ENCODE data around the gene PSD2.
A peak's percentile ranks its signal among the peaks of the same experiment; 100 is the strongest.

Gene PSD2

DNA sequence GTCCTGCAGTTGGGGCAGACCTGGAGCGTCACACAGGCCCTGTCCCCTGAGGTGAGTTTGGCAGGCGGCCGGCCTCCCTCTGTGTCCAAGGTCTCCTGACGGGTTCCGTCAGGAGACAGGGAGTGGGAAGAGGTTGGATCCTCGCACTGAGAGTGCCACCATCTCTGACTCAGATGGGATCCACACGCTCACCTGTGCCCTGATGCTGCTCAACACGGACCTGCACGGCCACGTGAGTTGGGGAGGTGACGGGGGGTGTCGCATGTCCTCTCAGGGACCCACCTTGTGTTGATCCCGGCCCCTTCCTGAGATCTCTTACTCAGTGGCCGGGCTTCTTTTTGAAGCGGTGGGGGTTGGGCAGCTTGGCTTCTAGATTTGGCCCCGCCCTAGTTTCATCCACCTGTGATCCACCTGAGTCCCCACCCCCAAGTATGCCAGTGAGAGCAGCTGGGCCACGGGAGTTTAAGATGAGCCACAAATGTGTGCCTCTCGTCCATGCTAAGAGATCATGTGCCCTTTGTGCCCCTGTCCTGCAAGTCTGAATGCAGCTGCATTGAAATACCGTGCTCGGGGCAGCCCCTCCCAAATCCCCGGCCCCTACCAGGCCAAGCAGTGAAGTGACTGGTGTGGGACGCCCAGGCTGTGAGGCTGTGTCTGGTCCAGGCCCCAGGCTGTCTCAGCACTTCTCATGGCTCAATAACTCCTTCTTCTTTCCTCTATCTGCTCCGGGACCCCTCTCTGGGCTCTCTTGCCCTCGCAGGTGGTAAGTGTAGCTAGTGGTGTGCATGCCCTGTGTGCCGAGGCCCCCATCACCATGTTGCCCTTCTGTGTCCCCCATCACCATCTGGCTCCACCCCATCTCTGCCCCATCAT lies 27.2 kb downstream of the PSD2 start:
- DNase-seq, result no peak
- in situ Hi-C loops (cut with HindIII; ENCODE audit: low pct_ligation_motif_present, low pct_unique_long_range_greater_than_20kb, low sequenced_read_pairs), result no loop called here

DNA sequence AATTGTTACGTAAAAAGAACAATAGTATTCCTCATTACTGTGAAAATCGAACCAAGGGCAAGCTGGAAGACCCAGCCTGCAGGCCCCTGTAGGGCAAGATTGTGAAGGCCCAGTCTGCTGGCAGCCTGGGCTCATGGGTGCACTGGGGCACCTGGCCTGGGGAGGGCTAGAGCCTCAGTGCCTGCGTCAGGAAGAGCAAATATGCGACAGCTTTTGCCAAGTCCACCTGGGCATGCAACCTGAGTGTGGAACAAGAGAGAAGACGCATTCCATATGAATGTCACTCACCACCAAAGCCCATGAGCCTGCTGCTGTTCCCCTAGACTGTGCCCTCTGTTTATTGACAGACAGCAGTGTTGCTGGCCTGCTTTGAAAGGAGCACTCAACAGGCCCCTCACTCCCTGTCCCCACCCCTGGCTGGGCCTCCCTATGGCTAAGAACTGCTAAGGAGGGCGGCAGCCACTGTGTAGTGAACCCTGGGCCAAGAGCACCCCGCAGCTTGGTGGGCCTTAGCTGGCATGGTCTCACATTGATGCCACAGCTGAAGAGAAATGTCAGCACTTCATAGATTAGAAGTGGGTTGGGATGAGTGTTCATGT lies 28.2 kb downstream of the PSD2 start:
- in situ Hi-C loops (cut with HindIII; ENCODE audit: low pct_ligation_motif_present, low pct_unique_long_range_greater_than_20kb, low sequenced_read_pairs), result no loop called here
- no peak for DNase-seq

DNA sequence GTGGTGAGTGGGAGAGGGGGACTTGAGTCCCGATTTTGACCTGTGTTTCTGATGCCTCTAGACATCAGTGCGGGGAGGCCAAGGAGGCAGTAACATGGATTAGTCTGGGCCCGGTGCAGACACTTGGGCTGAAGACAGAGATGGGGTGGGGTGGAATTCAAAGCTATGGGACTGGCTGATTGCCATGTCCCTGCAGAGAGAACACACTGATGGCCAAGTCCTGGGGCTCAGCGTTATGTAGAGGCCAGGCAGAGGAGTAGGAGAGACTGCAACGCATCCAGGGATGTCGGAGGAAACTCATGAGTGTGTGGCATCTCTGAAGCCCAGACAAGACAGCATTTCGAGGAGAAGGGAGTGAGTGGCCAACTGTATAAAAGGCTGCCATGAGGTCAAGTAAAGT lies 30.1 kb downstream of the PSD2 start:
- DNase-seq, result no peak
- in situ Hi-C loops (cut with HindIII; ENCODE audit: low pct_ligation_motif_present, low pct_unique_long_range_greater_than_20kb, low sequenced_read_pairs), result no loop called here

DNA sequence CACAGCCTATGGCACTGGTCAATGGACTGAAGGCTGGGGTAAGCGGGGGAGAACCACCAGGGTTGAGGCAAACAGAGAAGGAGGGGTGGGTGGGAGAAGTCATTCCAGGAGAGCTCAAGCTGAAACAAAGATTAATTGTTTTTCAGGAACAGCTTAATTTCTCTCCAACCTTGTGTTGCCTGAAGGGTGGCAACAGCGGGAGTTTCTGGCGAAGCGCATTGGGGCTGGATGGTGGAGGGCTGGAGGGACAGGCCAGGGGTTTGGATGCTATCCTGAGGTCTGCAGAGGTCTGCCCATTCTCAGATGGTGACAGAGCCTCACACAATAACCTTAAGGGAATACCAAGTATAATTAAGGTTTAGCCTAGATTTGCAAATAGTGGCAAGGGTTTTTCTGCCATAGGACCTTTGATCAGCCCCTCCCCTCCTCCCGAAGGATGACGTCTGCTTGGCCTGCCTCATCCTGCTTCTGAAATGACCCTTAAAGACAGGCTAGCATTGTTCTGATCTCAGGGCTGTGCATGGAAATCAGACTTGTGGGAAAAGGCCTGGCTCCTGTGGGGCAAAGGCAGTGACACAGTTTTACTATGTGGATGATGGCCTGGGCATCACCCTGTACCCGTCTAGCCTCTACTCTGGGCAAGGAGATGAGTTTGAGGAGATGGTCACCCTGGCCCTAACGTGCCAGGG lies 32.7 kb downstream of the PSD2 start:
- no peak for DNase-seq
- in situ Hi-C loops (cut with HindIII; ENCODE audit: low pct_ligation_motif_present, low pct_unique_long_range_greater_than_20kb, low sequenced_read_pairs), result no loop called here

DNA sequence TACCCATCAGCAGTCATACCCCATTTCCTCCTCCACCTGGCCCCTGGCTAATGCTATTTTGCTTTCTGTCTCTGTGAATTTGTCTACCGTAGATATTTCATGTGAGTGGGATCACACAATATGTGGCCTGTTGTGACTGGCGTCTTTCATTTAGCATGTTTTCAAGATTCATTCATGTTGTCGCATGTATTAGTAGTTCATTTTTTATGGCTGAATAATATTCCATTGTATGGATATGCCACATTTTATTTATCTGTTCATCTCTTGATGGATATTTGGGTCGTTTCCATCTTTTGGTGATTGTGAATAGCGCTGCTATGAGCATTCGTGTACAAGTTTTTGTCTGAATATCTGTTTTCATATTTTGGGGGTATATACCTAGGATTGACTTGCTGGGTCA lies 33.9 kb downstream of the PSD2 start:
- DNase-seq, result no peak
- in situ Hi-C loops (cut with HindIII; ENCODE audit: low pct_ligation_motif_present, low pct_unique_long_range_greater_than_20kb, low sequenced_read_pairs), result no loop called here

DNA sequence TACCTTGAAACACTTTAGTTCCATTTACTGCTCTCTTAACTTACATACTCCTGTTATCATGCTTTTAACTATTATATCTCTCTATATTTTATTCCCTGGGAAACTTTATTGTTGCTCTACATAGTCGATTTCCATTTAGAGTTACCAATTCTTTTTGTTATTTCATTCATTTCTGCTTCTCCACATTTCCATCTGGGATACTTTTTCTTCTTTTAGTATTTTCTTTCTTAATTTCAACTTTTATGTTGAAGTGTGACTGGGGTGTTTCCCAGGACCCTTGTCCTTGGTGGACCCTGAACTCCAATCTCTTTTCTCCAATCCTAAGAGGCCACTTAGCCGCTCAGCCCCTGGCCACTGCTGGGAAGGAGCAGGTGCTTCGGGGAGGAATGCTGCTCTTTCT lies 36.0 kb downstream of the PSD2 start:
- in situ Hi-C loops (cut with HindIII; ENCODE audit: low pct_ligation_motif_present, low pct_unique_long_range_greater_than_20kb, low sequenced_read_pairs), result no loop called here
- no peak for DNase-seq

DNA sequence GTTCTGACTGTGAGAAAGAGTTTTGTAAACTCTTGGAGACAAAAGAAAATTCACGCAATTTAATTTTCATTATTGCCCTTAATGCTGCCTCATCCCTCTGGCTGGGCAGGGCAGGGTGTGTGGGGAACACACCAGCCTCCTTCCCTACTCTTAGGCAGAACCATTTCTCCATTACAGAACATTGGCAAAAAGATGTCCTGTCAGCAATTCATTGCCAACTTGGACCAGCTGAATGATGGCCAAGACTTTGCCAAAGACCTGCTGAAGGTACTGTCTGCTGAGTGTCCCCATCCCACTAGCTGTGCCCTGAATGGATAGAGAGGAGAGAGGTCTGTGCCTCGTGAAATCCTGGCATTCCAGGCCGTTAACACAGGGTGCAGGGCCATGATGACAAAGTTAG lies 37.9 kb downstream of the PSD2 start:
- no peak for DNase-seq
- in situ Hi-C loops (cut with HindIII; ENCODE audit: low pct_ligation_motif_present, low pct_unique_long_range_greater_than_20kb, low sequenced_read_pairs), result no loop called here

DNA sequence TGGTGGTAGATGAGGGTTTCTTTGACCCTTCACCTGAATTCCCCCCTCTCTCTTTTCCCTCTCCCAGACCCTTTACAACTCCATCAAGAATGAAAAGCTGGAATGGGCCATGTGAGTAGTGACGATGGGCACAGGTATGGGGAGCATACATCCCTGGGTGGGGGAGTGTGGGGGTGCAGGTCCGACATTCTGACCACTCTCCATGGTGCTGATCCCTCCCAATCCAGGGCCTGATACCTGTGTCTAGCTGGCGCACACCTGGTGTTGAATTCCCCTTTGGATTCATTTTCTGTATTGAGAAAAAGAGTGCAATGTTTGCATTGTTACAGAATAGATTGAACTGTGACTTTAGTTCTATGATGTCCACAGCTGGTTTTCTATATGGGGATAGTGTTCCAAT lies 40.0 kb downstream of the PSD2 start:
- DNase-seq, result no peak
- in situ Hi-C loops (cut with HindIII; ENCODE audit: low pct_ligation_motif_present, low pct_unique_long_range_greater_than_20kb, low sequenced_read_pairs), result no loop called here

DNA sequence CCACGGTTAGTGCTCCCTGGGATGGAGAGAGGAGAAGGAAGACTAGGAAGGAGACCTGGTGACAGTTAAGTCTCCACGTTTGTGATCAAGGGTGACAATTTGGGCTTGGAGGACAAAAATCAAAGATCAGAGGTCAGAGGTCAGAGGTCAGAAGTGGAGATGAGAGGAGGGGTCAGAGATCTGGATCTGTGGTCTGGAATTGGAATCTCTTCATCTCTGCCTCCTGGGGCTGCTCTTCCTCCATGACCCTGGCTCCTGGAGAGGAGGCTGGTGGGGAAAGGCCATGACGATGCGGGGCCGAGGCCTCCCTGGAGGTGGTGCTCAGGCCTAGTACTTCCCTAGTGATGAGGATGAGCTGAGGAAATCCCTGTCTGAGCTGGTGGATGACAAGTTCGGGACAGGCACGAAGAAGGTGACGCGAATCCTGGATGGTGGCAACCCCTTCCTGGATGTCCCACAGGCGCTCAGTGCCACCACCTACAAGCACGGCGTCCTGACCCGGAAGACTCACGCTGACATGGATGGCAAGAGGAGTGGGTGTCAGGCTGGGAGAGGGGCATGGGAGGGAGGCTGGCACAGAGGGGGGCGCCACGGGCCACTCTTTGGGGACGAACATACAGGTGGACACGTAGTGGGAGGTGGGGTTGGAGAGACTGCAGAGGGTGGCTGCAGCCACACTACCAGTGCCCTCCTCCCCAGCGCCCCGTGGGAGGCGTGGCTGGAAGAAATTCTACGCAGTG lies 41.0 kb downstream of the PSD2 start:
- in situ Hi-C loops (cut with HindIII; ENCODE audit: low pct_ligation_motif_present, low pct_unique_long_range_greater_than_20kb, low sequenced_read_pairs), result no loop called here
- no peak for DNase-seq

DNA sequence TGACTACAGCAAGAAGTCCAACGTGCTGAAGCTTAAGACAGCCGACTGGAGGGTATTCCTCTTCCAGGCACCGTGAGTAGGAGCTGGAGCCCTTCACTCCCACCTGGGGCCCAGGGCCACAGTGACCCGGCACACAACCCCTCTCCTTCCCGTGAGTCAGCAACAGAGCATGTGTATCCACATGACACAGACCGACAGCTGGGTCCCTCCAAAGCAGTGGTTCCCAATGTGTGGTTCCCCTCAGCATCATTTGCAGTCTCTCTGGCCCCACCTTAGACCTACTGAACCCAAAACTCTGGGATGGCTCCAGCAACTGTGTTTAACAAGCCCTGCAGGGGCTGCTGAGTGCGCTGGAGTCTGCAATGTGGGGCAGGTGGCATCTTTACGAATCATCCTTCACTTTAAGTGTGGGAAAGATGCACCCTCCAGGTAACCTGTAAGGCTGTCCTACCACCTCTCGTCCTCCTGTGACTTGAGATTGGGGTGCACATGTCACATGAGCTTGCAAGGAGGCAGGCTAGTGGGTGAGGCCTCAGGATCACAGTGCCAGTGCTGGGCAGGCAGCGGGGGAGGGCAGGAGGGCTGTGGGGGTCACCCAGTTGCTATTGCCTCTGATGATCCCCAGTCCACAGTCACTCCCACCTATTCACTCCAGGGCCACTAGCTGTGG lies 42.2 kb downstream of the PSD2 start:
- no peak for DNase-seq
- in situ Hi-C loops (cut with HindIII; ENCODE audit: low pct_ligation_motif_present, low pct_unique_long_range_greater_than_20kb, low sequenced_read_pairs), result no loop called here

DNA sequence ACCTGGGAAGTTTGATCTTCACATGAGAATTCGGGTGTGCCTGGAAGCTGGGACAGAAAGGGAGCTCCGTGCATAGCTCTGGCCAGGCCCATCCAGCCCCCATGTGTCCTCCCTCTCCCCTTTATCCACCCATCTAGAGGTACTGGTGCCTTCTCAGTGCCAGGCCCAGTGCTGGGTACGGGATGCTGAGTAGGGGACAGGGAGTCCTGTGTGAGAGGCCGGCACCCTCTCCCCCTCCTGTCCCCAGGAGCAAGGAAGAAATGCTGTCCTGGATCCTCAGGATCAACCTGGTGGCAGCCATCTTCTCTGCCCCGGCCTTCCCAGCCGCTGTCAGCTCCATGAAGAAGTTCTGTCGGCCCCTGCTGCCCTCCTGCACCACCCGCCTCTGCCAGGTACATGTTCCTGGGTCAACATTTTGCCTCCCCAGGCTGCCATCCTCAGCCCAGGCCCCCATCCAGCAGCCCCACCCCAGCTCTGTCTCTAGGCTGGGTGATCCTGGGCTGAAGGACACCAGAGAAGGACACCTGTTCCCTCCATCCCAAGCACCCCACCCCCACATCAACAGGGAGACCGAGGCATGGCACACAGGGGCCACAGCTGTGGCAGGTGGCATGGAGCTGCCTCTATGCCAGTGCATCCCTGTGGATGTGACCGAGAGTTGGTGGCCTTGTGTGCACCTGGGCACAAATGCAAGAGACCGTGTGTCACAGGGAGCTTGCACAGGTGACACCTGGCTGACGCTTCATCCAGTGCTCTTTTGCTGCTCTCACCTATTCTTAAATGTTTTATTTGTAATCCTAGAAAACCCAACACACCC lies 43.0 kb downstream of the PSD2 start:
- DNase-seq, result no peak
- in situ Hi-C loops (cut with HindIII; ENCODE audit: low pct_ligation_motif_present, low pct_unique_long_range_greater_than_20kb, low sequenced_read_pairs), result no loop called here

DNA sequence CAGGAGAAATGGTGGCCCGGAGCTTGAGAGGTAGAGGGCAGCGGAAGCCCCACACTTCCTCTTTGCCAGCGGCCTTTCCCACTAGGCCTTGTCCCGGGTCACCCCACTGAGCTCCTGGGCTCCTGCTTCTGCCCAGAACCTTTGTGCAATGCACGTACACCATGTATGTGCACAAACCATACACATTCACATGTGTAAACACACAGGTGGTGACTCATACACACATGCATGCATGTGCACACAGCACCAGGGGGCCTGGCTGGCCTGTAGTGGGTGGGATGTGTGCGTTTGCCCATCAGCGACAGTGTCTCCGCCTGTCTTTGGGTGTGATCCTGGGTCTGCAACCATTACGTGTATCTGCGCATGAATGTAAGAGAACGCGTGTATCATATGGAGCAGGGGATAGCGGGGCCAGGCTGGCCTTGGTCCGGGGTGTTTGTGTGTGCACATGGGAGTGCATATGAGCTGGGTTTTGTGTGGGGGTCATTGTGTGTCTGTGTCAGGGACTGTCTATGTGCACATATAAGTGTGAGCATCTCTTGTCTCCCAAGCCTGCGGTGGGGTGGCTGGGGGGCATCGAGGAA lies 43.7 kb downstream of the PSD2 start:
- DNase-seq, result no peak
- in situ Hi-C loops (cut with HindIII; ENCODE audit: low pct_ligation_motif_present, low pct_unique_long_range_greater_than_20kb, low sequenced_read_pairs), result no loop called here

DNA sequence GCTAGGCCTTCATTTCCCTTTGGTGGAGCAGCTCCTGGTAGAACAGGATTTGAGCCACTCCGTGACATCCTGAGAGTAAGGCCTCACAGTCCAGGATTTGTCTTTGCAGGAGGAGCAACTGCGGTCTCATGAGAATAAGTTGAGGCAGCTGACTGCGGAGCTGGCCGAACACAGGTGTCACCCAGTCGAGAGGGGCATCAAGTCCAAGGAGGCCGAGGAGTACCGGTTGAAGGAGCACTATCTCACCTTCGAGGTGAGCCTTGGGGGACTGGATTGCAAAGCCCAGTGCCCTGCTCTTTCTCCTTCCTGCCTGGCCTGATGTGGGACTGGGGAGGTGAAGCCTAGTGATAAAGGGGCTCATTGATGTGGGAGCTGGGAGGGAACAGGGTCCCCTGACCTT lies 44.3 kb downstream of the PSD2 start:
- in situ Hi-C loops (cut with HindIII; ENCODE audit: low pct_ligation_motif_present, low pct_unique_long_range_greater_than_20kb, low sequenced_read_pairs), result no loop called here
- no peak for DNase-seq

DNA sequence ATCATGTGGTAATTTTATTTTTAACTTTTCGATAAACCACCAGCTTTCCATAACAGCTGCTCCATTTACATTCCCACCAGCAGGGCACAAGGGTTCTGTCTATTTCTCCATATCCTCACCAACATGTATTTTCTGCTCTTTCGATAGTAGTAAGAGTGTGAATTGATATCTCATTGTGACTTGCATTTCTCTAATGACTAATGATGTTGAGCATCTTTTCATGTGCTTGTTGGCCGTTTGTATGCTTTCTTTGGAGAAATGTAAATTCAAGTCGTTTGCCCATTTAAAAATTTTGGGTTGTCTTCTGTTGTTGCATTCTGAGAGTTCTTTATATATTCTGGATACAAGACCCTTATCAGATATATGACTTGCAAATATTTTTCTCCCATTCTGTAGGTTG lies 45.9 kb downstream of the PSD2 start:
- in situ Hi-C loops (cut with HindIII; ENCODE audit: low pct_ligation_motif_present, low pct_unique_long_range_greater_than_20kb, low sequenced_read_pairs), result no loop called here
- DNase-seq, result no peak

DNA sequence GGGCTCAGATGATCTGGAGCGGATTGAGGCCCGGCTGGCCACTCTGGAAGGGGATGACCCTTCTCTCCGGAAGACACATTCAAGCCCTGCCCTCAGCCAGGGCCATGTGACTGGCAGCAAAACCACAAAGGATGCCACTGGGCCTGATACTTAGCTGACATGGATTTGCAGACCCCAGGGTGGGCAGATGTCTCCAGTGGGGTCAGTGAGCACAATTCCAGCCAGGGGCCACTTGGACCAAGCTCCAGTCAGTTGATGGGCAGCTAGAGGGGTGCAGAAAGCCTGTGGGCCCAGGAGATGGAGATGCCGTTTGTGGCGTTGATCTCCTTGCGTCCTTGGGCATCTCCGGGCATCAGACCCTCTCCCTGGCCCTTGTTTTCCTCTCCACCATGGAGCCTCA lies 46.7 kb downstream of the PSD2 start:
- in situ Hi-C loops (cut with HindIII; ENCODE audit: low pct_ligation_motif_present, low pct_unique_long_range_greater_than_20kb, low sequenced_read_pairs), result no loop called here
- no peak for DNase-seq

DNA sequence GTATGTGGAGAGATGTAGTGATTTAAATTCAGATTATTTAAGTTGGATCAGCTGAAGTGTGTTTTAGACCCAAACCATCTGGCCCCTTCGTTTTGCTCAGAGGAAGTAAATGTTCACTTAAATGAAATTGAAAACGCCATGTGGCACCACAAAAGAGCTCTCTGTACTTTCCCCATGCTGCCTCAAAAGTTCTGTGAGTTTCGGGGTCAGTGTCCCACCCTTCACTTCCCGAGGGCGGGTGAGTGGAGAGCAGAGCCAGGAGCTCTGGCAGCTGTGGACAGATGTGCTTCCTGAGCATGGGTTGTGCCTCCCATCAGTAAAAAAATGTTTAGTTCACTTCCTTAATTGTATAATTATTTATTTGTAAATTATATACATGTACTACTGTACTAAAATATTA lies 48.4 kb downstream of the PSD2 start:
- no peak for DNase-seq
- in situ Hi-C loops (cut with HindIII; ENCODE audit: low pct_ligation_motif_present, low pct_unique_long_range_greater_than_20kb, low sequenced_read_pairs), result no loop called here

DNA sequence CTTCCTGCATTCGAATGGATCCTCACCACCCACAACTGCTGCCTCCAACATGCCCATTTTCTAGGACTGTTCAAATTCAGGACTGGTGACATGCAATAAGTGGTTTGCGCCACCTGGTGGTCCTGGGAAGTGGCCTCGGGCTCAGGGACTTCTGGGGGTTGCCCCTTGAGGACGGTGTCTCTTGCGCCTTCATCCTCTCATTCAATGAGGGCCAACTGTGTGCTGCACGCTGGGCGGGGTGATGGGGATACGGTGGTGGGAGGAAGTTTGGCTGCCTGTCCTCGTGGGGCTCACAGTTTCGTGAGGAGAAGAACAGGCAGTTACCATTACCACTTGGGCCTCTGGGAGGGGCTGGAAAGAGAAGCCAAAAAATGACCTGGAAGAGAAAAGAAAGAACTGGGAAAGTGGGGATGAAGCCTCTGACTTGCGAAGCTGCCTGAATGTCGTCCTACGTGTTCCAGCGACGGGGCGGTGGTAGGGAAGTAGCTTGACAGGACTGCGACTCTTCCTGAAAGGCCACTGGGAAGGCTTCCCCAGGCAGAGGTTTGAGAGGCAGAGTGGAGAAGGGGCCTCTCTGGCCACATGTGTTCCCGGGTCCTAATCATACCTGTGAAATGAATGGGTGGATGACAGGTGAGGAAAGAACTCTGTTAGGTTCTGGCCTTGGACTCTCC lies 49.0 kb downstream of the PSD2 start:
- in situ Hi-C loops (cut with HindIII; ENCODE audit: low pct_ligation_motif_present, low pct_unique_long_range_greater_than_20kb, low sequenced_read_pairs), result no loop called here
- DNase-seq, result peak; percentile 70

Measured in ACHN (cell line).